HG02678 (cell line): Measurements from ENCODE around the gene ERBB4.

Experiments used
- ATAC-seq: cut with Tn5 transposase; IDR thresholded peaks from one replicate; pipeline ENCODE4 v1.9.1; 2021; ENCODE audit warnings: mild to moderate bottlenecking, moderate library complexity; ENCODE audit not compliant: unreplicated experiment

Gene ERBB4

DNA sequence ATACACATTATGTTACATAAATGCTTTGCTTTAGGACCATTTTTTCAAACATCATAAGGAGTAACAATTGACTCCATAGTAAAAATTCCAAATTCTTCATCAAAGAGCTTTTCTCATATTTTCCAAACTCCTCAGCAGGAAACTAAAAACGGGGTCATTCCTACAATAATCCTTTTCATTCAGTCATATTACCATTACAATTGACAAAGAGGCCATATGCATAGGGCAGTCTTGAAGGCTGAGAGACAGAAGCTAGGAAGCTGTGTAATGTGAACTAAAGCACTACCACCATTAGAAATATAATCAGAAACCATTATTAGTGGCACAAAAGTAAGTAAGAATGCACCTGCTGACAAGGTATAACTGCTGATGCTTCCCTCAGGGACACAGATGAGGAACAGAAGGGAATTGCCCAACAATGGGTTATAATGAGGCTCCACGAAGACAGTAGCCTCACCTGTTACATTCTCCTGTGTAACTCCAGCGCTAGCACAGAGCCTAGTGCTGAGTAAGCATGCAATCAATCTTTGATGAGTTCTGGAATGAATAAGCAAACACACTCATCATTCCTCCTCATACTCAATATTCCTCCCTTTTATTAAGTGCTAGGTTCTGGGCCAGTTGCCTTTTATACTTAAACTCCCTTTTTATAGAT lies 1039.9 kb downstream of the ERBB4 start:
- ATAC-seq = no peak

DNA sequence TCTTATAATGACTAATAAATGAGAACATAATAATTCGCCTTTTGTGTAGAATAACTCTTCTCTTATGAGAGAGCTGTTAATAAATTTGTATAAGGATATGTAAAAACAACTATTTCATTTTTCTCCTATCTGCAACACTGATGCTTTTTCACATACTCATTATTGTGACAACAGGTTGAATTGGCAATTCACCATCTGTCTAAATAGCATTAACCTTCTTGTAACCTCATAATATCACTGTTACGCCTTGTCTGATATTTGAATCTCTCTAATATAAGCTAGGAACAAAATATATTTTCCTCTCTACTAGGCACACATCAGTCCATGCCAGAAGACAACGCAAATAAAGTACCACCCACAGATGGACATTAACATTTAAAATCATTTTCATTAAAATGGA lies 1043.3 kb downstream of the ERBB4 start:
- no peak for ATAC-seq

DNA sequence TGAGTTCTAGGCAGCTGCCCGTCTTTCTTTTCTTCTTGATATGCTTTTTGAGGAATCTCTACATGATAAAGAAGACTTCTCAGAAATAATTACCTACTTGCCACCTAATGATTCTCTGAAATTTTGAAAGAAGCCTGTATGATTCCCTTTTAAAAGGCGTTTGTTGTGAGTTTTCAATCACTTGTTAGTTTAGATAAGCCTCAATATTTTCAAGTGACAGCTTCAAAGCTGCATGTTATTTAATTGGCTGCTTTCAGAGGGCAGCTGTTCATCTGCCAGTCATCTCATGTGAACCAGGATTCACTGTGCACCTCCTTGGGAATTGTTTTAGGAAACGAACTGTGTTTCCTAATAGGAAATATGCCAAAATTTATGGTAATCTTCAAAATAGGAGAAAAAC lies 1044.1 kb downstream of the ERBB4 start:
- no peak for ATAC-seq

DNA sequence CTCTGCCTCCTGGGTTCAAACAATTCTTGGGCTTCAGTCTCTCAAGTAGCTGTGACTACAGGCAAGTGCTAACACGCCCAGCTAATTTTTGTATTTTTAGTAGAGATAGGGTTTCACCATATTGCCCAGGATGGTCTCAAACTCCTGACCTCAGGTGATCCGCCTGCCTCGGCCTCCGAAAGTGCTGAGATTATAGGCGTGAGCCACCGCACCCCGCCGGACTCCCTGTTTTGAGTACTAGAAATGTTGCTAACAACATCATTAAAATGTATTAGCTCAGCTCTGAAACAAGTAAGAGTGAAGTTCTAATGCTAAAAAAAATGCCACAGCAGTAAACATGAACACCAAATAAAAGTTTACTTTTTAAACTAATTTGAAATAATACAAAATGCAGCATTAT lies 1044.5 kb downstream of the ERBB4 start:
- ATAC-seq = no peak

GRCh38 chr2:211487733-211488132 lies 1050.9 kb downstream of the ERBB4 start:
- ATAC-seq = no peak

DNA sequence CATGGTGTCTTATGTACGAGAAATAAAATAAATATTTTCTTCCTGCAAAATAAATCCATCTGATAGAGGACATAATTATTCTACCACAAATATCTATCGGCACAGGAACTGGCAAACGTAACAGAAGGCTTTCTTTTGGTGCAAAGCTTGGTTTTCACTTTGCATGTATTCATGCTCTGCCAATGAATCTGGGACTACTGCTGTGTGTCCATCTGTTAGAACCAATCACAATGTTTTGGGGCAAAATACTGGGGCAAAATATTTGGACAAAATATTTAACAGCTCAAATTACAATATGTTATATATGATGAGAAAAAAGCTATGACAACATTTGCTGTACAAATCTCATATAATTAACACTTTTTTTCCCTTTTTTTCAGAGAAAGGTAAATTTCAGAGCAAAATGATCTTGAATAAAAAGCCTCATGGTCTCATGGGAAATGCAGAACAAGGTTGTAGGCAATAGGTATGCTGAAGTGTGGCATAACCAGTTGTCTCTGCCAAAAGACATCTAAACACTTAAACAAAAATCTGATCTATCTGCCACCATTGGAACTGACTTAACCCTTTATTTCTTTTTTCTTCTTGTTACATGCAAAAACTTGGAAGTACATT lies 1059.0 kb downstream of the ERBB4 start:
- ATAC-seq = no peak

GRCh38 chr2:211477537-211478275 lies 1060.9 kb downstream of the ERBB4 start:
- ATAC-seq = no peak

- no peak for ATAC-seq
Measured at GRCh38 chr2:211473116-211473515, 1065.5 kb downstream of the ERBB4 start.

DNA sequence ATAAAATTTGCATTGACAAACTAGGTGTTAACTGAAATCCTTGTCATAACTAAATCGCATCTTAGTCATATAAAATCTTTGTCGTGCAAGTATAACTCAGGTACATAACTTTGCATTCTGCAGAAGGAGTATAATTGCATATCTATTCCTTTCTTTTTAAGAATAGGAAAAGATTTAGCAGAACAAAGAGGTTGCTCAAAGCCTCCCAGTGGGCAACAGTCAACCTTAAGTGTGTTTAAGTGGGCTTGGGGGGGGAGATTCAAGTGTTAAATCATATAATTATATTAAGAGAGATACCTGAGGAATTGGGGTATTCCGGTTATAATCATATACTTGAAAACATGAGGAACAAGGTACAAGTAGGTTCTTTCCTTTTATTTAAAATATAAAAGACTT lies 1068.9 kb downstream of the ERBB4 start:
- no peak for ATAC-seq

GRCh38 chr2:211468877-211469663 lies 1069.5 kb downstream of the ERBB4 start:
- ATAC-seq = no peak

GRCh38 chr2:211468217-211468616 lies 1070.4 kb downstream of the ERBB4 start:
- no peak for ATAC-seq

DNA sequence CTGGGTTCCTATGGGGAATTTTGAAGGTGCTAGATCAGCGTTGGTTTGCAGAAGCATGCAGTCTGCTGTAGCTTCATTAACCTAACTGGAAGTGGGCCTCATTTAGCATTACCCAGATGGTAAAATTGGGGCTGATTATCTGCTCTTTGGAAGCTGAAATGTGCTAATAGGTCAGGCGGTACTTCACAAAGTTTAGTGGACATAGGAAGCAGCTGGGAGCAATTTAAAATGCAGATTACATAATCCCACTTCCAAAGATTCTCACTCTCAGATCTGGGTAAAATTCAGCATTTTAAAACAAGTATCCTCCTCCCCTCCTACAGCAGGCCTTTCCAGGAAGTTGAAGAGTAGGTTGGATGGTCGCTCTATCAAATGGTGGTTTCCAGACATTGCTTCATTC lies 1075.2 kb downstream of the ERBB4 start:
- ATAC-seq = no peak

DNA sequence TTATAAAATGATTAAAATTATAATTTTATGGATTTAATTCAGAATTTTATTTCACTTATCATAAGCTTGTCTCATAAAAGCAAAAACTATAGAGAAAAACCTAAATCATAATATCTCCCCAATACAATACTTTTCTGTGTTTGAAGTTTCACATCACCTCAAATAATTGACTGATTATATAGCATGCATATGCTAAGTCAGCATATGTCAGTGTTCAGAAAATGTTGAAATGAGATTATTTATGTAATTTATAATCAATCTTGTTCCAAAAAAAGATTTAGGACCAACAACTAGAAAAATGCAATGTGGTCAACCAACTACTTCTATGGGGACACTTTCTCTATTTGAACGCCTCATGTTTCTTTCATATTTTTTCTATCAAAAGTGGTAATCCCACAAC lies 1079.6 kb downstream of the ERBB4 start:
- no peak for ATAC-seq

GRCh38 chr2:211457325-211457724 lies 1081.3 kb downstream of the ERBB4 start:
- ATAC-seq = no peak

DNA sequence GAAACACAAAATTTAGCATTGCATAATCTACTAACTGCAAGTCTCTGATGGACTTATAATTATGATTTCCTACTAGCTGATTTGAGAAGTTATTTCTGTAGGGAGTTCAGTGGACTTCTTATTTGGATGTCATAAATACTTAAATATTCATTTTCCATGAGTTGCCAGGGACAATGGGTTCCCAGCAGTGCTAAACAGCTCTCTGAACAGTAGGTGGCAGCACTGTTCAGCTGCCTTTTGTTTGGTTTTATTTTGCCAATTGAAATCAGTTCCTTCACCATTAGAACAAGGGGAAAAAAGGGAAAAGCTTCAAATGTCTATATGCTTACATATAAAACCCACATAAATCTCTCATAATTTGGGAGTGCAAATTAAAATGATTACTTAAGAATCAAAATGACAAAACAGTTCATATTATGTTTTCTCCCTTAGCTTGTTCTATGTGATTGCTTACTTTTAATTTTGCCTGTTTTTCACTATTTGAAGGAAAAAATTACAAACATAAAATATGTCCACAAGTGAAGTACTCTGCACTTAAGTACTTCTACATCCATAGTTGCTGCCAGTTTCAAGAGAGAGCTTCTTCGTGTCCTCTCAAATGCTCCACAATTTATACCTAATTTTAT lies 1083.3 kb downstream of the ERBB4 start:
- peak; percentile 83 for ATAC-seq

GRCh38 chr2:211454679-211455078 lies 1083.9 kb downstream of the ERBB4 start:
- ATAC-seq = no peak

DNA sequence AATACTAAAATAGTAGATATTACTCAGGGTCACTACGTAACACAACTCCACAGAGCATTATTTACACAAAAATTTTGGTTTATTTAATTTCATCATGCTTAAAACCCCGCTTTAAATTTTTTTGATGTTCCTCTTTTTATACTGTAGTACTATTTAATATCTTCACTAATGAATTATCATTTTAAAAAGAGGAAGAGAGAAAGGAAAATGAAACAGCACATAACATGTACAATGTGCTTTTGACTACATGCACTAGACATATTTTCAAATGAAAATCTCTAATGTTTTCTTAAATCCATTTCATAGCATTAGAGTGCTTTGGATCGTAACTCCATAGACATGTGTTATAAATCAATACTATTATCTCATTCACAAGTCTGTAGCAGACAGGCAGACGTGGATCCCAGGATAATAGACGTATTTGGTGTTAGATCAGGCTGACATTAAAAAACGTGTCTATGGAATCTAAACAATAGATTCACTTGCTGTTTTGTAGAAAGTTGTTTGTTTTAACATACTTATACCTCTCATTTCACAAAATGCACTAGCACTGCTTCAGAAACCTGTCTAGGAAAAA lies 1085.2 kb downstream of the ERBB4 start:
- ATAC-seq = no peak

DNA sequence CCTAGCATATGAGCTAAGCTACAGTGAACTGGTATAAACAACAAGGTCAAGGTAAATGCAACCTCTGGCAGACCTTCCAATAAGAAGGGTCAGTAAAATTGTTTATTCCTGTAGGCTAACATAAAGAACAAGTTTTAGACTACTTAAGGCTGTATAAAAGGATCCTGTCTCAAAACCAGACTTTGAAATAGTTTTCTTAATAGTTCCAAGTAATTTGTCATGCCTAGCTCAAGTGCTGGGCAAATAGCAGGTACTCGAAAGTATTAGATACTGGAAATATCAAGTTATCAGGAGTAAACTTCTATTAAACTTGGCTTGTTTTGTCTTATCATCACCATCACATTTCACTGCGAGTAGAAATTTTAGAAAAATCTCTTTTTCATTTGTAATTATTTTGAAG lies 1087.0 kb downstream of the ERBB4 start:
- no peak for ATAC-seq

- ATAC-seq = no peak
Measured at GRCh38 chr2:211449819-211450218, 1088.8 kb downstream of the ERBB4 start.

- ATAC-seq = no peak
Measured at GRCh38 chr2:211447548-211447947, 1091.1 kb downstream of the ERBB4 start.

- ATAC-seq = no peak
Measured at GRCh38 chr2:211440107-211440506, 1098.5 kb downstream of the ERBB4 start.
